DOHH2 (cell line): ENCODE results near the gene RNF13.

Experiments
- EZH2phosphoT487 ChIP-seq: fragments of 200-600 bp; sonication (generic); IDR thresholded peaks from 2 replicates; pipeline ENCODE4 v1.6.1; 2017; ENCODE audit warnings: borderline replicate concordance, mild to moderate bottlenecking, antibody characterized with exemption, low read length, moderate library complexity, mixed read lengths
- TF ChIP-seq, protein P1 (sequence below): fragments of 200-600 bp; sonication (generic); IDR thresholded peaks from one replicate; pipeline ENCODE4 v1.5.1; 2014; ENCODE audit warnings: antibody characterized with exemption, mild to moderate bottlenecking, low read depth, low read length; ENCODE audit not compliant: poor library complexity, severe bottlenecking

DNA sequence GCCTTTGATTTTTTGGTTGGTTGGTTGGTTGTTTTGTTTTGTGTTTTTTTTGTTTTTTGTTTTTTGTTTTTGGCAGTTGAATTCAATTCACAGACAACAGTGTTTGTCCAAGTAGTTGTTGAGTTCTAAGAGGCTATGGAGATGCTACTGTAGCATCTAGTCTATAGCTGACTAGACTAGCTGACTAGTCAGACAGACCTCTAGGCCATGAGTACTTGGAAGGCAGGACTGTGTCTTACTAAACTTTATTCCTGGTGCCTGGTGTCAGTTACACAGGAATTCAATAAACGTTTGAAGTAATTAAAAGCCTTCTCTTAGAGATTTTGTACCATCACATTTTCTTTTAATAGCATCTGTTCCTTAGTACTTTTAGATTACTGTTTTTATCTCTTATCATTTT, 35.7 kb downstream of the RNF13 start:
- TF ChIP-seq, protein P1, sequence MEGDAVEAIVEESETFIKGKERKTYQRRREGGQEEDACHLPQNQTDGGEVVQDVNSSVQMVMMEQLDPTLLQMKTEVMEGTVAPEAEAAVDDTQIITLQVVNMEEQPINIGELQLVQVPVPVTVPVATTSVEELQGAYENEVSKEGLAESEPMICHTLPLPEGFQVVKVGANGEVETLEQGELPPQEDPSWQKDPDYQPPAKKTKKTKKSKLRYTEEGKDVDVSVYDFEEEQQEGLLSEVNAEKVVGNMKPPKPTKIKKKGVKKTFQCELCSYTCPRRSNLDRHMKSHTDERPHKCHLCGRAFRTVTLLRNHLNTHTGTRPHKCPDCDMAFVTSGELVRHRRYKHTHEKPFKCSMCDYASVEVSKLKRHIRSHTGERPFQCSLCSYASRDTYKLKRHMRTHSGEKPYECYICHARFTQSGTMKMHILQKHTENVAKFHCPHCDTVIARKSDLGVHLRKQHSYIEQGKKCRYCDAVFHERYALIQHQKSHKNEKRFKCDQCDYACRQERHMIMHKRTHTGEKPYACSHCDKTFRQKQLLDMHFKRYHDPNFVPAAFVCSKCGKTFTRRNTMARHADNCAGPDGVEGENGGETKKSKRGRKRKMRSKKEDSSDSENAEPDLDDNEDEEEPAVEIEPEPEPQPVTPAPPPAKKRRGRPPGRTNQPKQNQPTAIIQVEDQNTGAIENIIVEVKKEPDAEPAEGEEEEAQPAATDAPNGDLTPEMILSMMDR: no peak
- no peak for TF ChIP-seq EZH2phosphoT487
